Esophagus squamous epithelium (tissue), 4 donors: Measurements from ENCODE around the gene TMA7.

Source experiments
- POLR2A ChIP-seq, 4 donors: fragments of 450-650 bp; IDR thresholded peaks; one replicate each; pipeline ENCODE4 v1.6.1; 2017; ENCODE audit warnings: antibody characterized with exemption in 4 of 4, mild to moderate bottlenecking in 4 of 4, moderate library complexity in 3 of 4
- TF ChIP-seq, protein P1 (sequence below), 6 experiments: fragments of 450-650 bp in 4 of 6; fragments of 200-600 bp in 2 of 6; sonication (generic) in 2 of 6; IDR thresholded peaks; one replicate each; pipeline ENCODE4 v1.5.1; 2016 to 2019; ENCODE audit warnings: antibody characterized with exemption in 6 of 6, mild to moderate bottlenecking in 4 of 6, moderate library complexity in 4 of 6

DNA sequence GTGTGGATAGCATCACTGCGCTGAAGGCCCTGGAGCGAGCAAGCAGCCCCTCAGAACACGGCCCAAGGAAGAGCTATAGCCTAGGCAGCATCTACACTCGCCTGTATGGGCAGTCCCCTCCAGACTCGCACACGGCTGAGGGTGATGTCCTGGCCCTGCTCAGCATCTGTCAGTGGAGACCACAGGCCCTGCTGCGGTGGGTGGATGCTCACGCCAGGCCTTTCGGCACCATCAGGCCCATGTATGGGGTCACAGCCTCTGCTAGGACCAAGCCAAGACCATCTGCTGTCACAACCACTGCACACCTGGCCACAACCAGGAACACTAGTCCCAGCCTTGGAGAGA lies 27.0 kb downstream of the TMA7 start:
- TF ChIP-seq, protein P1, sequence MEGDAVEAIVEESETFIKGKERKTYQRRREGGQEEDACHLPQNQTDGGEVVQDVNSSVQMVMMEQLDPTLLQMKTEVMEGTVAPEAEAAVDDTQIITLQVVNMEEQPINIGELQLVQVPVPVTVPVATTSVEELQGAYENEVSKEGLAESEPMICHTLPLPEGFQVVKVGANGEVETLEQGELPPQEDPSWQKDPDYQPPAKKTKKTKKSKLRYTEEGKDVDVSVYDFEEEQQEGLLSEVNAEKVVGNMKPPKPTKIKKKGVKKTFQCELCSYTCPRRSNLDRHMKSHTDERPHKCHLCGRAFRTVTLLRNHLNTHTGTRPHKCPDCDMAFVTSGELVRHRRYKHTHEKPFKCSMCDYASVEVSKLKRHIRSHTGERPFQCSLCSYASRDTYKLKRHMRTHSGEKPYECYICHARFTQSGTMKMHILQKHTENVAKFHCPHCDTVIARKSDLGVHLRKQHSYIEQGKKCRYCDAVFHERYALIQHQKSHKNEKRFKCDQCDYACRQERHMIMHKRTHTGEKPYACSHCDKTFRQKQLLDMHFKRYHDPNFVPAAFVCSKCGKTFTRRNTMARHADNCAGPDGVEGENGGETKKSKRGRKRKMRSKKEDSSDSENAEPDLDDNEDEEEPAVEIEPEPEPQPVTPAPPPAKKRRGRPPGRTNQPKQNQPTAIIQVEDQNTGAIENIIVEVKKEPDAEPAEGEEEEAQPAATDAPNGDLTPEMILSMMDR (IDR thresholded peaks at IDR 0.05): no peak
- no peak for TF ChIP-seq POLR2A (IDR thresholded peaks at IDR 0.05)
